Fibroblast of lung (primary cell): Measurements from ENCODE around the gene RASGRF2. TPM values are rescaled to one million over a fixed set of nuclear protein-coding genes. Genes with fewer than 3 reads are reported as not detected.

Experiments used
- DNase-seq, 2 donors: peaks; one replicate each; pipeline versions ENCODE4 v3.0.0 to v3.0.0-alpha.2; 2010; ENCODE audit warnings: low read depth in 2 of 2
- H2AFZ ChIP-seq: 2 replicates; pipeline ENCODE4 v1.5.1; 2012; ENCODE audit warnings: low read length, control low read depth, inconsistent platforms
- H3K27ac ChIP-seq: 2 replicates; pipeline ENCODE4 v1.5.1; 2011; ENCODE audit warnings: low read length, control low read depth; ENCODE audit not compliant: insufficient read depth
- H3K27me3 ChIP-seq: 2 replicates; pipeline ENCODE4 v1.5.1; 2011; ENCODE audit warnings: mild to moderate bottlenecking, low read length; ENCODE audit not compliant: control insufficient read depth, insufficient read depth
- H3K36me3 ChIP-seq: 2 replicates; pipeline ENCODE4 v1.5.1; 2011; ENCODE audit warnings: low read length; ENCODE audit not compliant: control insufficient read depth, insufficient read depth
- H3K4me1 ChIP-seq: 2 replicates; pipeline ENCODE4 v1.5.1; 2011; ENCODE audit warnings: low read length; ENCODE audit not compliant: control insufficient read depth, insufficient read depth; ENCODE audit errors: extremely low read depth
- H3K4me2 ChIP-seq: 2 replicates; pipeline ENCODE4 v1.5.1; 2011; ENCODE audit warnings: low read length, control low read depth; ENCODE audit not compliant: insufficient read depth; ENCODE audit errors: extremely low read depth
- H3K4me3 ChIP-seq, 4 experiments: fragments of 200-600 bp in 1 of 4; sonication (generic) in 1 of 4; replicated peaks in 1 of 4; 2 replicates each; pipeline ENCODE4 v1.5.1; 2011 to 2016; ENCODE audit warnings: low read length in 4 of 4, low read depth in 3 of 4, mild to moderate bottlenecking in 3 of 4, control low read depth in 2 of 4, inconsistent platforms in 1 of 4, mixed read lengths in 1 of 4; ENCODE audit not compliant: insufficient read depth in 1 of 4; ENCODE audit errors: control extremely low read depth in 1 of 4
- H3K79me2 ChIP-seq: 2 replicates; pipeline ENCODE4 v1.5.1; 2012; ENCODE audit warnings: mild to moderate bottlenecking, low read length, inconsistent platforms; ENCODE audit not compliant: control insufficient read depth, insufficient read depth
- H3K9ac ChIP-seq: 2 replicates; pipeline ENCODE4 v1.5.1; 2011; ENCODE audit warnings: mild to moderate bottlenecking, low read length, control low read depth; ENCODE audit not compliant: insufficient read depth
- H3K9me3 ChIP-seq: 2 replicates; pipeline ENCODE4 v1.5.1; 2012; ENCODE audit warnings: low read depth, low read length; ENCODE audit not compliant: control insufficient read depth, insufficient read depth
- H4K20me1 ChIP-seq: 2 replicates; pipeline ENCODE4 v1.5.1; 2011; ENCODE audit warnings: low read length; ENCODE audit not compliant: control insufficient read depth, insufficient read depth; ENCODE audit errors: extremely low read depth
- EZH2 ChIP-seq: IDR thresholded peaks from 2 replicates; pipeline ENCODE4 v1.5.1; 2012; ENCODE audit warnings: low read length, control low read depth, mild to moderate bottlenecking; ENCODE audit errors: missing control alignments
- polyA plus RNA-seq, 2 donors: library from polyadenylated mRNA; depleted of rRNA in 1 of 2; stranded (reverse) in 1 of 2; unstranded in 1 of 2; fragments of >200 nt; gene quantifications; 2 replicates each; pipeline ENCODE4 v1.2.1, GENCODE V29; 2011 to 2012; ENCODE audit warnings: missing spikeins in 1 of 2
- total RNA-seq: library from RNA; depleted of rRNA; stranded (reverse); fragments of >200 nt; gene quantifications from 2 replicates; pipeline ENCODE4 v1.2.1, GENCODE V29; 2014
- TF ChIP-seq, protein P1 (sequence below), 2 donors: IDR thresholded peaks in 1 of 2; conservative IDR thresholded peaks in 1 of 2; 1 replicate in 1 of 2; 2 replicates in 1 of 2; pipeline ENCODE4 v1.5.1; 2011 to 2012; ENCODE audit warnings: low read length in 2 of 2, control low read depth in 1 of 2, inconsistent platforms in 1 of 2, low read depth in 1 of 2, mild to moderate bottlenecking in 1 of 2

RASGRF2 gene
- total and polyA plus RNA-seq, 2 donors (not counting 1 experiment from before 2014, with no cell fraction given), result 3.5 to 19.5 TPM

DNA sequence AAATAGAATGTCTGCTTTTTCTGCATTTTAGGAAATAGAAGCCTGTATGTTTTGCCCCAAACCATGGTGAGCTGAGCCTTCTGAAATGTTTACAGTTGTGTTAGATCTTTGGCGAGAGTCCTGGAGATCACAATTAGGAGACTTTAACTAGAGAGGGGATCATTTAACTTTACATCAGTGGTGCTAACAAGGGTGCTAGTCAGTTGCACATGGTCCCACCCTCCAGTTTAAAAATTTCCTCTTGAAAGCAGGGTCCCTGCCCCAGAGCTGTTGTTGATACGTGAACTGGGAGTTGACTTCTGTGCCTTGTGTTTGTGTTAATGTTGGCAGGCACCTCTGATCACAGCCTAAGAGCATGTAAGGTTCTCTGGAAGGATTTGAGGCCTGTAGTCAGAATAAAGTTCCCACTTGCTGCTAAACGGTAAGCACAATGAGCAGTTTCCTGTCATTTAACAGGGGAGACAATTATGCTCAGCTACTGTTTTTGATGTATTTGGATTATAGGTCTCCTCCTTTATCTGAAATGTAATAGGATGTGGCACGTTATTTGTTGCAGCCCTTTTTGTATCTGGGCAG lies 43.7 kb downstream of the RASGRF2 start:
- Histone ChIP-seq H3K4me2 (no peak overlapping the region), H3K79me2 (peaks cover 7% of the 10 kb centered on the region), H3K4me1 (no peaks in the 10 kb centered on the region), H3K27ac (no peak overlapping the region), H3K4me3 (no peak overlapping the region), H3K27me3 (no peaks in the 10 kb centered on the region), H2AFZ (no peak overlapping the region), H4K20me1 (no peaks in the 10 kb centered on the region), H3K9ac (no peak overlapping the region), H3K36me3 (no peaks in the 10 kb centered on the region), H3K9me3 (no peaks in the 10 kb centered on the region)
- TF ChIP-seq, protein P1, sequence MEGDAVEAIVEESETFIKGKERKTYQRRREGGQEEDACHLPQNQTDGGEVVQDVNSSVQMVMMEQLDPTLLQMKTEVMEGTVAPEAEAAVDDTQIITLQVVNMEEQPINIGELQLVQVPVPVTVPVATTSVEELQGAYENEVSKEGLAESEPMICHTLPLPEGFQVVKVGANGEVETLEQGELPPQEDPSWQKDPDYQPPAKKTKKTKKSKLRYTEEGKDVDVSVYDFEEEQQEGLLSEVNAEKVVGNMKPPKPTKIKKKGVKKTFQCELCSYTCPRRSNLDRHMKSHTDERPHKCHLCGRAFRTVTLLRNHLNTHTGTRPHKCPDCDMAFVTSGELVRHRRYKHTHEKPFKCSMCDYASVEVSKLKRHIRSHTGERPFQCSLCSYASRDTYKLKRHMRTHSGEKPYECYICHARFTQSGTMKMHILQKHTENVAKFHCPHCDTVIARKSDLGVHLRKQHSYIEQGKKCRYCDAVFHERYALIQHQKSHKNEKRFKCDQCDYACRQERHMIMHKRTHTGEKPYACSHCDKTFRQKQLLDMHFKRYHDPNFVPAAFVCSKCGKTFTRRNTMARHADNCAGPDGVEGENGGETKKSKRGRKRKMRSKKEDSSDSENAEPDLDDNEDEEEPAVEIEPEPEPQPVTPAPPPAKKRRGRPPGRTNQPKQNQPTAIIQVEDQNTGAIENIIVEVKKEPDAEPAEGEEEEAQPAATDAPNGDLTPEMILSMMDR (conservative IDR thresholded peaks at IDR 0.05 in 1 of 2, IDR thresholded peaks at IDR 0.05 in 1 of 2; ENCODE audit: low read depth in 1 of 2, low read length in 2 of 2), result no peak
- no peak for TF ChIP-seq EZH2
- peak in 1 of 2 donors; percentile 33 for DNase-seq

DNA sequence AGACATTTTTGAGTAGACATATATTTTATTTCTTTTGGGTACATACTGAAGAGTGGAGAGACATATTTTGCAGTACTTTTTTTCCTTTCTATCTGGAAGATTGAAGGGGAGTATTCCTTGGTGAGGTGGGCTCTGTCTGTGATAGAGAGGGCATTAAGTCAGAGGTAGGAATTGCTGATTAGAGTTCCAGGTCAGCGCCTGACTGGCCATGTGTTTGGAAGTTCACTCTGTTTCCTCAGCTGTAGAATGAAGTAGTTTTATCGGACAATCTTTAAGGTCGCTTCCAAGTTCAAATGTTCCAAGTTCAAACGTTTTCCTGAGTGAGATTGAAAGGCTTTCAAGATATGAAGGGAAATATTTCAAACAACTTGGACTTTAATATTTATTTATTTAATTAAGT lies 45.5 kb downstream of the RASGRF2 start:
- H2AFZ ChIP-seq, result no peak overlapping the region
- H4K20me1 ChIP-seq, result no peaks in the 10 kb centered on the region
- H3K36me3 ChIP-seq, result no peaks in the 10 kb centered on the region
- H3K9me3 ChIP-seq, result no peaks in the 10 kb centered on the region
- H3K9ac ChIP-seq, result no peak overlapping the region
- H3K4me1 ChIP-seq, result peaks cover 2% of the 10 kb centered on the region
- DNase-seq, result no peak
- H3K79me2 ChIP-seq, result peaks cover 7% of the 10 kb centered on the region
- TF ChIP-seq, protein P1 (conservative IDR thresholded peaks at IDR 0.05 in 1 of 2, IDR thresholded peaks at IDR 0.05 in 1 of 2; ENCODE audit: low read depth in 1 of 2, low read length in 2 of 2), result no peak
- no peak for TF ChIP-seq EZH2
- H3K27ac ChIP-seq, result no peak overlapping the region
- no peak overlapping the region for H3K4me2 ChIP-seq
- no peaks in the 10 kb centered on the region for H3K27me3 ChIP-seq
- H3K4me3 ChIP-seq, result no peak overlapping the region

DNA sequence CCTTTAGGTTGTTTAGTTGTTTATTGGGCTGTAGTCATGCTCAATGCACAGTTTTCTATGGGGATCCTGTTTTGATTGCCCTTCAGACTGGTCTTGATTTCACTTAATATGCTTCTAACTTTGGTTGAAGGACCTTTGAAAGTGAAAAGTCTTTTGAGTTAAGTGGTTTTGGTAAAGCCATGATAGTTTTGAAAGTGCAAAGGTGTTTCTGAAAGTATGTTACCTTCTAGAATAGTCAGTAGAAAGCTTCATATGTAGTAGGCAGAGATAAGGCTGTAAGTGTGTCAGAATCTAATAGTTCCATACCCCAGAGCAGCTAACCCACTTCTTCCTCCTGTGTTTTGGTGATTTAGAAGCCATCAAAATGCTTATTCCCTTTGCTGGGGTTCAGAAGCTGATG lies 46.1 kb downstream of the RASGRF2 start:
- H4K20me1 ChIP-seq, result no peaks in the 10 kb centered on the region
- H3K36me3 ChIP-seq, result no peaks in the 10 kb centered on the region
- H3K79me2 ChIP-seq, result peaks cover 7% of the 10 kb centered on the region

More for the DNA sequence above, 46.1 kb downstream of the RASGRF2 start:
- H3K4me2 ChIP-seq, result no peak overlapping the region
- no peaks in the 10 kb centered on the region for H3K9me3 ChIP-seq
- no peak overlapping the region for H3K9ac ChIP-seq
- H3K4me3 ChIP-seq, result no peak overlapping the region
- H3K4me1 ChIP-seq, result peaks cover 2% of the 10 kb centered on the region
- H3K27ac ChIP-seq, result no peak overlapping the region
- no peaks in the 10 kb centered on the region for H3K27me3 ChIP-seq
- TF ChIP-seq, protein P1 (conservative IDR thresholded peaks at IDR 0.05 in 1 of 2, IDR thresholded peaks at IDR 0.05 in 1 of 2; ENCODE audit: low read depth in 1 of 2, low read length in 2 of 2), result no peak
- TF ChIP-seq EZH2, result no peak
- H2AFZ ChIP-seq, result no peak overlapping the region
- DNase-seq, result no peak
